HCT116 (cell line): ENCODE results near the gene EYA4. TPM values are rescaled to one million over a fixed set of nuclear protein-coding genes. Genes with fewer than 3 reads are reported as not detected.

ENCODE experiments used
- ATAC-seq: fragments of 200-7000 bp; cut with Tn5 transposase; 2 replicates; pipeline ENCODE4 v1.9.1; 2020; ENCODE audit warnings: mild to moderate bottlenecking, moderate library complexity
- BruUV-seq: library from RNA; stranded (reverse); fragments of 400-500 nt; replicated peaks from 2 replicates; lab custom pipeline; 2021; lab: Mats Ljungman, UMichigan
- CTCF ChIA-PET: fragments of 300-600 bp; sonication (Branson Sonifier 250); formaldehyde crosslinking; loops from one replicate; lab custom pipeline; 2021; ENCODE audit warnings: antibody characterized with exemption; lab: Charles Lee
- POLR2A ChIA-PET: fragments of 300-600, 350-600 bp; sonication (Branson Sonifier 250); formaldehyde crosslinking; loops from one replicate; lab custom pipeline; 2021; ENCODE audit warnings: antibody characterized with exemption; lab: Charles Lee
- RAD21 ChIA-PET, 2 experiments: fragments of 300-600 bp; sonication (Branson Sonifier 250); formaldehyde crosslinking; loops; one replicate each; lab custom pipeline; 2023; ENCODE audit warnings: low total read pairs in 2 of 2; ENCODE audit not compliant: uncharacterized antibody in 2 of 2, unreplicated experiment in 2 of 2, low non-redundant PET in 1 of 2; lab: Charles Lee
- DNase-seq: peaks from one replicate; pipeline ENCODE4 v3.0.0-alpha.2; 2010; ENCODE audit warnings: low read depth, low spot score
- H2AFZ ChIP-seq: fragments of 200-600 bp; shearing (Covaris generic), sonication (generic); 2 replicates; pipeline ENCODE4 v1.6.1; 2017; ENCODE audit warnings: low read depth, mixed run types, mixed read lengths, antibody characterized with exemption, low read length; ENCODE audit not compliant: poor library complexity, severe bottlenecking
- H3K27ac ChIP-seq: 2 replicates; pipeline ENCODE4 v1.5.1; 2012; ENCODE audit warnings: low read depth, low read length
- H3K27me3 ChIP-seq: fragments of 200-600 bp; sonication (generic); 2 replicates; pipeline ENCODE4 v1.6.1; 2016; ENCODE audit warnings: mixed run types, low read length, mixed read lengths; ENCODE audit not compliant: insufficient read depth
- H3K36me3 ChIP-seq, 2 experiments: fragments of 200-500 bp in 1 of 2; fragments of 200-600 bp in 1 of 2; sonication (Bioruptor generic) in 1 of 2; sonication (generic) in 1 of 2; 2 replicates each; pipeline versions ENCODE4 v1.5.1 to v1.6.1; 2014 to 2016; ENCODE audit warnings: low read length in 2 of 2, inconsistent platforms in 1 of 2, mixed read lengths in 1 of 2, mixed run types in 1 of 2; ENCODE audit not compliant: insufficient read depth in 2 of 2, control insufficient read depth in 1 of 2
- H3K4me1 ChIP-seq, 2 experiments: fragments of 200-600 bp in 1 of 2; sonication (generic) in 1 of 2; 2 replicates each; pipeline versions ENCODE4 v1.5.1 to v1.6.1; 2012 to 2017; ENCODE audit warnings: low read length in 2 of 2, inconsistent platforms in 1 of 2, mild to moderate bottlenecking in 1 of 2, mixed read lengths in 1 of 2, mixed run types in 1 of 2, moderate library complexity in 1 of 2; ENCODE audit not compliant: insufficient read depth in 2 of 2, control insufficient read depth in 1 of 2
- H3K4me2 ChIP-seq: fragments of 200-600 bp; sonication (generic); 2 replicates; pipeline ENCODE4 v1.6.1; 2017; ENCODE audit warnings: mixed run types, low read length, mixed read lengths
- H3K4me3 ChIP-seq, 2 experiments: fragments of 200-600 bp in 1 of 2; sonication (generic) in 1 of 2; replicated peaks in 1 of 2; 2 replicates each; pipeline ENCODE4 v1.5.1; 2011 to 2016; ENCODE audit warnings: low read length in 2 of 2, control low read depth in 1 of 2, low read depth in 1 of 2, mild to moderate bottlenecking in 1 of 2, mixed read lengths in 1 of 2, mixed run types in 1 of 2
- H3K79me2 ChIP-seq: fragments of 200-600 bp; sonication (generic); 2 replicates; pipeline ENCODE4 v1.6.1; 2017; ENCODE audit warnings: mild to moderate bottlenecking, mixed run types, low read length, moderate library complexity, mixed read lengths; ENCODE audit not compliant: insufficient read depth
- H3K9ac ChIP-seq: fragments of 200-600 bp; sonication (generic); 2 replicates; pipeline ENCODE4 v1.6.1; 2016; ENCODE audit warnings: low read length, mixed read lengths
- H3K9me2 ChIP-seq: fragments of 200-600 bp; sonication (generic), shearing (Covaris generic); 2 replicates; pipeline ENCODE4 v1.6.1; 2017; ENCODE audit warnings: mixed run types, mild to moderate bottlenecking, moderate library complexity; ENCODE audit not compliant: insufficient read depth
- H3K9me3 ChIP-seq, 2 experiments: fragments of 200-500 bp in 1 of 2; fragments of 200-600 bp in 1 of 2; sonication (Bioruptor generic) in 1 of 2; sonication (generic) in 1 of 2; 2 replicates each; pipeline ENCODE4 v1.6.1; 2014 to 2017; ENCODE audit warnings: low read length in 2 of 2, mixed read lengths in 2 of 2, inconsistent platforms in 1 of 2, low read depth in 1 of 2, mild to moderate bottlenecking in 1 of 2, mixed run types in 1 of 2, moderate library complexity in 1 of 2; ENCODE audit not compliant: control insufficient read depth in 1 of 2, insufficient read depth in 1 of 2
- H4K20me1 ChIP-seq: fragments of 200-600 bp; sonication (generic), shearing (Covaris generic); 2 replicates; pipeline ENCODE4 v1.6.1; 2017; ENCODE audit warnings: mixed run types, mild to moderate bottlenecking, moderate library complexity; ENCODE audit not compliant: insufficient read depth
- ATF3 ChIP-seq: IDR thresholded peaks from 2 replicates; pipeline ENCODE4 v1.6.1; 2012
- CBX3 ChIP-seq: IDR thresholded peaks from 2 replicates; pipeline ENCODE4 v1.6.1; 2012; ENCODE audit warnings: low read depth
- CTCF ChIP-seq, 3 experiments: fragments of 200-600 bp in 1 of 3; sonication (generic) in 1 of 3; IDR thresholded peaks in 2 of 3; conservative IDR thresholded peaks in 1 of 3; 2 replicates each; pipeline ENCODE4 v1.5.1; 2012 to 2017; ENCODE audit warnings: low read depth in 2 of 3, low read length in 2 of 3, antibody characterized with exemption in 1 of 3, borderline replicate concordance in 1 of 3, control low read depth in 1 of 3, mild to moderate bottlenecking in 1 of 3, mixed read lengths in 1 of 3, mixed run types in 1 of 3, moderate library complexity in 1 of 3; ENCODE audit not compliant: insufficient read depth in 1 of 3
- EGR1 ChIP-seq: IDR thresholded peaks from 2 replicates; pipeline ENCODE4 v1.6.1; 2012; ENCODE audit warnings: low read depth
- EZH2phosphoT487 ChIP-seq: fragments of 200-600 bp; IDR thresholded peaks from 2 replicates; pipeline ENCODE4 v1.6.1; 2018; ENCODE audit warnings: antibody characterized with exemption, borderline replicate concordance
- JUND ChIP-seq: IDR thresholded peaks from 2 replicates; pipeline ENCODE4 v1.6.1; 2012
- MAX ChIP-seq: IDR thresholded peaks from 2 replicates; pipeline ENCODE4 v1.6.1; 2012
- POLR2AphosphoS5 ChIP-seq: IDR thresholded peaks from 2 replicates; pipeline ENCODE4 v1.6.1; 2011; ENCODE audit warnings: mild to moderate bottlenecking, low read depth, low read length, moderate library complexity
- SP1 ChIP-seq: IDR thresholded peaks from 2 replicates; pipeline ENCODE4 v1.6.1; 2012; ENCODE audit warnings: low read depth
- SRF ChIP-seq: IDR thresholded peaks from 2 replicates; pipeline ENCODE4 v1.6.1; 2012; ENCODE audit warnings: low read depth
- TCF7L2 ChIP-seq: IDR thresholded peaks from 2 replicates; pipeline ENCODE4 v1.7.0; 2011; ENCODE audit warnings: borderline replicate concordance, inconsistent platforms; ENCODE audit not compliant: insufficient read depth, insufficient read length; ENCODE audit errors: extremely low read depth
- YY1 ChIP-seq: IDR thresholded peaks from 2 replicates; pipeline ENCODE4 v1.6.1; 2011; ENCODE audit warnings: low read length, low read depth, moderate library complexity, mild to moderate bottlenecking; ENCODE audit not compliant: insufficient replicate concordance; ENCODE audit errors: extremely low read depth
- ZFX ChIP-seq: fragments of 450-650 bp; IDR thresholded peaks from 2 replicates; pipeline ENCODE4 v1.6.1; 2017
- ZNF274 ChIP-seq: fragments of 200-500 bp; sonication (Bioruptor generic); IDR thresholded peaks from 2 replicates; pipeline ENCODE4 v1.6.1; 2014; ENCODE audit warnings: mild to moderate bottlenecking, low read depth, low read length, inconsistent platforms
- intact Hi-C: fragments of 100-400 bp; cut with micrococcal nuclease; formaldehyde crosslinking; loops from 2 replicates; pipeline ENCODE4 v1.10.0; 2022
- total RNA-seq: library from RNA; stranded (reverse); gene quantifications from one replicate; pipeline ENCODE4 v1.2.1, GENCODE V29; 2021; ENCODE audit not compliant: unreplicated experiment
- TF ChIP-seq, protein P1 (sequence below): IDR thresholded peaks from 2 replicates; pipeline ENCODE4 v1.6.1; 2011; ENCODE audit warnings: mild to moderate bottlenecking, low read length, moderate library complexity; ENCODE audit not compliant: insufficient replicate concordance; ENCODE audit errors: extremely low read depth

EYA4 gene
- total RNA-seq, 1 experiment from 2014 or later = not detected

DNA sequence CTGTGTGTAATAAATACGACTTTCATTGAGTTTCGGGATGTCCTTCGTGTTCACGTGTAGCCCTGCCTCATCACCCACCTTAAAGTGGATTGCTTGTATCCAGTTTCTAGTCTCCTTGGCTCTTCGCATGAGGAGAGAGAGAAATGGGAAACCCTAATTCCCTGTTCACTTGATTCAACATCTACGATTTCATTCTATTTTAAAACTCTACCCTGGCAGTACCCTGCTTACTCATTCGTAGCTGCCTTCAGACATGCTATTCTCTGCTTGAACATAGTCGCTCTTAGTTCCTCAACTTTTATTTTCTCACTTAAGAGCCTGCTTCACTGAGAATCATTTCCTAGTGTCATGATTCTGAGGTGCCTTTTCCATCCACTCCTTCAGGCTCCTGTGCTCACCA, 163.6 kb downstream of the EYA4 start:
- H3K27ac ChIP-seq = no peak overlapping the region
- no peaks in the 10 kb centered on the region for H3K79me2 ChIP-seq
- no peak overlapping the region for H3K4me2 ChIP-seq
- no peak for TF ChIP-seq JUND
- no peak overlapping the region for H3K9ac ChIP-seq
- H3K9me2 ChIP-seq = no peaks in the 10 kb centered on the region
- CTCF ChIA-PET = no interaction called here
- DNase-seq (no peak), ATAC-seq (no peak)
- no peak overlapping the region for H3K4me3 ChIP-seq
- H2AFZ ChIP-seq = no peak overlapping the region
- H3K9me3 ChIP-seq = no peaks in the 10 kb centered on the region
- no peaks in the 10 kb centered on the region for H4K20me1 ChIP-seq
- H3K36me3 ChIP-seq = no peaks in the 10 kb centered on the region
- intact Hi-C loops = no loop called here
- RAD21 ChIA-PET = no interaction called here
- peaks cover 13% of the 10 kb centered on the region; the same call in 1 of the 2 replicates for H3K27me3 ChIP-seq
- H3K4me1 ChIP-seq = no peaks in the 10 kb centered on the region
- BruUV-seq = no TSS peak
- POLR2A ChIA-PET = no interaction called here

DNA sequence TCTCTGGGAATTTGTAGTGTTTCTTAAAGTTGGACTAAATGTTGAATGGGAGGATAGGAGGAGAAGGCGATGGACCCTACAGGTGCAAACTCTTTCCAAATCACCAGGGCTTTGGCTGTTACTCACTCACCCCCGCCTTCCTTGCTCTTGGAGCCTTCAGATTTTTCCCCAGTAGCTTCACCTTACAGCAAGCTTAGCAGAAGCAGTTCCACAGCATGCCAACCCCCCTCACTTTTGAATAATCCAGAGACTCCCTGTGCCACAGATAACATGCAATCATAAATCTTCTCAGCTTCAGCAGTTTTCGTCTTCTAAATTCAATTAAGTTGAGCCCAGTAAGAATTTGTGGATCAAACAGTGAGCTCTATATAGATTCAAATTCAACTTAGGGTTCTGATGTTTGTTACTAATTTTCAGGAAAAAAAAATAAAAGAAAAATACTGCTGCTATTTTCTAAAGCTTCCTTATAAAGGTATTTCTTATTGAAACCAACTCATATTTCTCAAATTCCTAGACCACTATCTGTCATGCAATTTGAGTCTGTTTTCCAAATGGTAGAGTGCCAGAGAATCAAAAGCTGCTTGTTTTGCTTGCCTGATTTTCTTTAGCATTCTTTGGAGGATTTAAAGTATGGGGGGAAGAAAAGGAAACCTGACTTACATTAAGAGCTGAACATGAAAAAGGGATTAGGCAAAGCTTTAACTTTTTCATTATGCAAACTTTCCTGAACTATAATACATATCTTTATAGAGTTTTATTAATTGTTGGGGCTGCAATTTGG, 166.4 kb downstream of the EYA4 start:
- ChIA-PET RAD21 (no interaction called here), CTCF (no interaction called here), POLR2A (no interaction called here)
- Histone ChIP-seq H3K36me3 (no peaks in the 10 kb centered on the region), H2AFZ (no peak overlapping the region), H3K79me2 (no peaks in the 10 kb centered on the region), H3K9ac (no peak overlapping the region), H3K9me2 (no peaks in the 10 kb centered on the region), H3K9me3 (no peaks in the 10 kb centered on the region), H3K27me3 (peaks cover 13% of the 10 kb centered on the region; the same call in 1 of the 2 replicates), H3K4me1 (no peaks in the 10 kb centered on the region), H4K20me1 (no peaks in the 10 kb centered on the region), H3K27ac (no peak overlapping the region), H3K4me2 (no peak overlapping the region), H3K4me3 (no peak overlapping the region)
- ATAC-seq (no peak), DNase-seq (no peak)
- intact Hi-C loops = no loop called here
- BruUV-seq = no TSS peak
- TF ChIP-seq EZH2phosphoT487 (no peak), SRF (no peak), CBX3 (no peak), YY1 (no peak), EGR1 (no peak), POLR2AphosphoS5 (no peak), CTCF (IDR thresholded peaks at IDR 0.05 in 2 of 3, conservative IDR thresholded peaks at IDR 0.05 in 1 of 3; ENCODE audit: borderline replicate concordance in 1 of 3, insufficient read depth in 1 of 3, low read depth in 2 of 3, low read length in 2 of 3) (no peak), MAX (no peak), SP1 (no peak), ZFX (no peak), ATF3 (no peak), ZNF274 (no peak), TCF7L2 (no peak)
- TF ChIP-seq, protein P1, sequence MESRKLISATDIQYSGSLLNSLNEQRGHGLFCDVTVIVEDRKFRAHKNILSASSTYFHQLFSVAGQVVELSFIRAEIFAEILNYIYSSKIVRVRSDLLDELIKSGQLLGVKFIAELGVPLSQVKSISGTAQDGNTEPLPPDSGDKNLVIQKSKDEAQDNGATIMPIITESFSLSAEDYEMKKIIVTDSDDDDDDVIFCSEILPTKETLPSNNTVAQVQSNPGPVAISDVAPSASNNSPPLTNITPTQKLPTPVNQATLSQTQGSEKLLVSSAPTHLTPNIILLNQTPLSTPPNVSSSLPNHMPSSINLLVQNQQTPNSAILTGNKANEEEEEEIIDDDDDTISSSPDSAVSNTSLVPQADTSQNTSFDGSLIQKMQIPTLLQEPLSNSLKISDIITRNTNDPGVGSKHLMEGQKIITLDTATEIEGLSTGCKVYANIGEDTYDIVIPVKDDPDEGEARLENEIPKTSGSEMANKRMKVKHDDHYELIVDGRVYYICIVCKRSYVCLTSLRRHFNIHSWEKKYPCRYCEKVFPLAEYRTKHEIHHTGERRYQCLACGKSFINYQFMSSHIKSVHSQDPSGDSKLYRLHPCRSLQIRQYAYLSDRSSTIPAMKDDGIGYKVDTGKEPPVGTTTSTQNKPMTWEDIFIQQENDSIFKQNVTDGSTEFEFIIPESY = no peak
